Measurements from ENCODE around the gene CYP8B1.

Gene CYP8B1

GRCh38 chr3:42849017-42849416 lies 26.7 kb downstream of the CYP8B1 start:
- DNase-seq (ENCODE audit: low spot score), result no peak
- ChIA-PET CTCF (no interaction called here), POLR2A (ENCODE audit: low non-redundant PET) (no interaction called here)
- TF ChIP-seq, protein P1, sequence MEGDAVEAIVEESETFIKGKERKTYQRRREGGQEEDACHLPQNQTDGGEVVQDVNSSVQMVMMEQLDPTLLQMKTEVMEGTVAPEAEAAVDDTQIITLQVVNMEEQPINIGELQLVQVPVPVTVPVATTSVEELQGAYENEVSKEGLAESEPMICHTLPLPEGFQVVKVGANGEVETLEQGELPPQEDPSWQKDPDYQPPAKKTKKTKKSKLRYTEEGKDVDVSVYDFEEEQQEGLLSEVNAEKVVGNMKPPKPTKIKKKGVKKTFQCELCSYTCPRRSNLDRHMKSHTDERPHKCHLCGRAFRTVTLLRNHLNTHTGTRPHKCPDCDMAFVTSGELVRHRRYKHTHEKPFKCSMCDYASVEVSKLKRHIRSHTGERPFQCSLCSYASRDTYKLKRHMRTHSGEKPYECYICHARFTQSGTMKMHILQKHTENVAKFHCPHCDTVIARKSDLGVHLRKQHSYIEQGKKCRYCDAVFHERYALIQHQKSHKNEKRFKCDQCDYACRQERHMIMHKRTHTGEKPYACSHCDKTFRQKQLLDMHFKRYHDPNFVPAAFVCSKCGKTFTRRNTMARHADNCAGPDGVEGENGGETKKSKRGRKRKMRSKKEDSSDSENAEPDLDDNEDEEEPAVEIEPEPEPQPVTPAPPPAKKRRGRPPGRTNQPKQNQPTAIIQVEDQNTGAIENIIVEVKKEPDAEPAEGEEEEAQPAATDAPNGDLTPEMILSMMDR (conservative IDR thresholded peaks at IDR 0.05; ENCODE audit: low read depth), result no peak
- no peak overlapping the region for H3K27ac ChIP-seq

DNA sequence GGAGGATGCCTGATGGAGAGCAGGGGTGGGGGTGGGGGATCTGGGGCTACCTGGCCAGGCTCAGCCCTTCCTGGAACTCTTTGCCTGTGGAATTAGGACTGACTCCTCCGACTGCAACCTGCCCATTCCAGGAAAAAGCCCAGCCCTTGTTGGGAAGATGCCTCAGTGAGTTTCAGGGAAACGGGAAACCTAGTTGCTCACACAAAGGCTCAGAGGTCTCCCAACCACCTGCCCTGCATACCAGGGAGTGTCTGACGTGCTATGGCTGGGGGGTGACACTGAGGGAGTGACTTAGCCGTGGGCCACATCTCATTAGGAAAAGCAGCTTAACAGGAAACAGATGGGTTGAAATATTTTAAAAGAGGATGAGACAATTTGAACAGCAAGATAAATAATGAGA lies 27.9 kb downstream of the CYP8B1 start:
- TF ChIP-seq, protein P1 (conservative IDR thresholded peaks at IDR 0.05; ENCODE audit: low read depth), result no peak
- POLR2A ChIA-PET (ENCODE audit: low non-redundant PET), result no interaction called here
- CTCF ChIA-PET, result no interaction called here

DNA sequence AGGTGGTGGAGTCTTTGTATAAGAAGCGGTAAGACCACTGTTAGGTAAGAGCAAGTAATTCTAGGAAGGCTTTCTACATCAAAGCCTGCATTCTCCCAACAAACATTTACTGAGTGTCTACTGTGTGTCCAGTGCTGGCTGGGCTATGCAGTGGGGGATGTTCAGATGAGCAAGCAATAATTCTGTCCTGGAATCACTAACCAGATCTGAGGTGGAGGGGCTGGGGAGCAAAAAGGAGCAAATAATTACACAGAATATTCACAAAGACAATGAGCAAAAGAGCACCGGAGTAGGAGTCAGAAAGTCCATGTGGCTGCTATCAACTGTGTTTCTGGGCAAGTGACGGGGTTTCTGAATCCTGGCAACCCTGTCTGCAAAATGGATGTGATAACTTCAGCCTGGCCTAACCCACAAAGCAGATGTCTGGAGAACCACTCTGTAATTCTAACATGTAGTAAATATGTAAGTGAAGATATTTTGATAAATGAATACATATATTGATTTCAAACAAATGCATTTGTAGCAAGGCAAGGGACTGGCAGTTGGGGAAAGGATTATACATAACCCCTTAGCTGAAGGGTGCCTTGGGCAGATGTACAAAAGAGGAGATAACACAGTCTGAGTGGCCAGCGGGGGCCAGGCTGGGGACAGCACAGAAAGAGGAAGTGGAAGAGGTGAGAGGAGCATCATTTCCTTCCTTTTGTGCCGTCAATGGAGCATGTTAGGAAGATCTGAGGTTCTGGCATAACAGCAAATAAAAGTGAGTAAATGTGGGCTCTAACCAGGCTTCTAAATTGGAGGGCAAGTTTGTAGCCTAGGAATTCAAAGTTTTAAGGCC lies 28.8 kb downstream of the CYP8B1 start:
- no peak overlapping the region for H3K27ac ChIP-seq
- ChIA-PET POLR2A (ENCODE audit: low non-redundant PET) (no interaction called here), CTCF (interaction anchor here (0.5 kb wide), 1 partner anchor 289 kb away, joined by 4 read pairs; no protein-coding TSS in a partner anchor)
- TF ChIP-seq, protein P1 (conservative IDR thresholded peaks at IDR 0.05; ENCODE audit: low read depth), result no peak
- DNase-seq (ENCODE audit: low spot score), result no peak

More for the DNA sequence above, 27.9 kb downstream of the CYP8B1 start:
- no peak for DNase-seq (ENCODE audit: low spot score)
- no peak overlapping the region for H3K27ac ChIP-seq

GRCh38 chr3:42844815-42845214 lies 30.9 kb downstream of the CYP8B1 start:
- H3K27ac ChIP-seq, result no peak overlapping the region
- CTCF ChIA-PET, result no interaction called here

DNA sequence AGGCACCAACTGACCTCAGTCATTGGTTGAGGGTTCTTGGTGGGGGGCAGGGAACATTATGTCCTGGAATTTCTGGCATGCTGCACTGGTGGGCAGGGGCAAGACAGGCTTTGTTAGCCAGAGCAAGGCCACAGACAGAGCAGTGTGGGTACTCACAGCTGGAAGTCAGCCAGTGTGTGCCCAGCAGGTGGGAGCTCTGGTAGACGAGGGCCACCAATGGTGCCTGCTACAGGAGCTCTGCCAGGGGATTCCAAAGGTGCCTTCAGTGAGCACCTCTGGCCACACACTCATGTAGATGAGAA lies 31.3 kb downstream of the CYP8B1 start:
- TF ChIP-seq, protein P1 (conservative IDR thresholded peaks at IDR 0.05; ENCODE audit: low read depth), result no peak

More at GRCh38 chr3:42844815-42845214, 30.9 kb downstream of the CYP8B1 start:
- TF ChIP-seq, protein P1 (conservative IDR thresholded peaks at IDR 0.05; ENCODE audit: low read depth), result no peak
- DNase-seq (ENCODE audit: low spot score), result no peak
- POLR2A ChIA-PET (ENCODE audit: low non-redundant PET), result no interaction called here

DNA sequence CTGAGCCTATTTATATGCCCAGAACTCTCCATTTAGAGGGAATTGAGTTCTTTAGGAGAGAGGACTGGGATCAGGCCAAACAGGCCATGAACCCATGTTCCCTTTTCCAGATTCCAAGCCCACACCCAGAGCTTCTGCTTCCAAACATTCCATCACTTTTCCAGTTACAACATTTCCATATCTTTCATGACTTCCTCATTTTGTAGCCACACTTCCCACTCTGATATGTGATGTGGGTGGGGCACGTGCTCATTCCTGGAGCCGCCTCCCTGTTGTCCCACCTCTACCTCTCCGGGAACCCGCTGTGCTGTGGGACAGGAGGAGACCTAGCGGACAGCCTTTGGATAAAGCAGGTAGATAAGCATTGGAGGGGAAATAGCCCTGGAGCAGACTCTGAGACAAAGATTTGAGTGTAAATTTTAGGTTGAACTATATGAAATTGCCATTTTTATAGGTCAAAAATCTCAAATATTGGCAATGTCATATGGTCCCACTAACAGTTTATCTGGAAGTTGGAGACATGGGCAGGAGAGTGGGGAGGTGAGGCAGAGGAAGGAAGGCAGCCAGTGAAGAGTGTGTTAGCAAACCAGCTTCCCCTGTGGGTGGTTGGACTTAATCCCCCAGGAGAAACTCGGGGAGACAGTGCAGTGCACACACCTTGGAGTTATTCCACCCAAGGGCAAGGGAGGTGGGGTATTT lies 31.8 kb downstream of the CYP8B1 start:
- no peak for DNase-seq (ENCODE audit: low spot score)
- H3K27ac ChIP-seq, result no peak overlapping the region
- ChIA-PET CTCF (no interaction called here), POLR2A (ENCODE audit: low non-redundant PET) (no interaction called here)
- TF ChIP-seq, protein P1 (conservative IDR thresholded peaks at IDR 0.05; ENCODE audit: low read depth), result no peak

More for the DNA sequence above, 31.3 kb downstream of the CYP8B1 start:
- POLR2A ChIA-PET (ENCODE audit: low non-redundant PET), result no interaction called here
- DNase-seq (ENCODE audit: low spot score), result no peak
- CTCF ChIA-PET, result no interaction called here
- H3K27ac ChIP-seq, result no peak overlapping the region
